Memory B cell (primary cell): ENCODE data around the gene PAXIP1.
"Not testable (repeated sequence)": the region's sequence is repeated elsewhere in the genome, so short reads cannot be mapped to it uniquely, and the experiment has no call there.

Experiments used
- ATAC-seq: fragments of 150-1000 bp; cut with Tn5 transposase; 2 replicates; pipeline ENCODE4 v1.10.0; 2021; ENCODE audit warnings: low read depth, mild to moderate bottlenecking, moderate library complexity
- DNase-seq, 2 donors: peaks; one replicate each; pipeline ENCODE4 v3.0.0; 2022; ENCODE audit warnings: low spot score in 2 of 2
- H3K27ac Mint-ChIP-seq: one replicate; pipeline ENCODE4 v1.8.0; 2022; ENCODE audit warnings: mild to moderate bottlenecking, moderate library complexity, mixed read lengths
- H3K27me3 Mint-ChIP-seq: one replicate; pipeline ENCODE4 v1.8.0; 2022; ENCODE audit warnings: mixed read lengths
- H3K36me3 Mint-ChIP-seq: one replicate; pipeline ENCODE4 v1.8.0; 2022; ENCODE audit warnings: mild to moderate bottlenecking, mixed read lengths
- H3K4me1 Mint-ChIP-seq: one replicate; pipeline ENCODE4 v1.8.0; 2022; ENCODE audit warnings: mixed read lengths
- H3K4me3 Mint-ChIP-seq: one replicate; pipeline ENCODE4 v1.8.0; 2022; ENCODE audit warnings: mild to moderate bottlenecking, moderate library complexity, mixed read lengths
- H3K9me3 Mint-ChIP-seq: one replicate; pipeline ENCODE4 v1.8.0; 2022; ENCODE audit warnings: mixed read lengths

Gene PAXIP1

GRCh38 chr7:154946166-154946565, 56.8 kb downstream of the PAXIP1 start:
- Mint-ChIP-seq H3K4me3 (no peak overlapping the region), H3K27ac (no peak overlapping the region), H3K4me1 (no peaks in the 10 kb centered on the region), H3K9me3 (no peaks in the 10 kb centered on the region), H3K27me3 (no peaks in the 10 kb centered on the region), H3K36me3 (peaks cover 14% of the 10 kb centered on the region)
- DNase-seq (no peak), ATAC-seq (no peak)

- Mint-ChIP-seq H3K9me3 (no peaks in the 10 kb centered on the region), H3K4me3 (no peak overlapping the region), H3K27ac (no peak overlapping the region), H3K4me1 (no peaks in the 10 kb centered on the region), H3K36me3 (peaks cover 13% of the 10 kb centered on the region), H3K27me3 (no peaks in the 10 kb centered on the region)
- no peak for ATAC-seq
- DNase-seq, result no peak
These were observed 59.0 kb downstream of the PAXIP1 start for GRCh38 chr7:154943906-154944305.

- DNase-seq (no peak), ATAC-seq (no peak)
- Mint-ChIP-seq H3K4me3 (no peak overlapping the region), H3K27me3 (no peaks in the 10 kb centered on the region), H3K9me3 (no peaks in the 10 kb centered on the region), H3K4me1 (peaks cover 6% of the 10 kb centered on the region), H3K27ac (no peak overlapping the region), H3K36me3 (peaks cover 12% of the 10 kb centered on the region)
These were observed 60.2 kb downstream of the PAXIP1 start for GRCh38 chr7:154942691-154943090.

GRCh38 chr7:154937837-154938236, 65.1 kb downstream of the PAXIP1 start:
- no peak for ATAC-seq
- peaks cover 8% of the 10 kb centered on the region for H3K4me1 Mint-ChIP-seq
- no peaks in the 10 kb centered on the region for H3K27me3 Mint-ChIP-seq
- peaks cover 27% of the 10 kb centered on the region for H3K36me3 Mint-ChIP-seq
- no peak overlapping the region for H3K27ac Mint-ChIP-seq
- no peak overlapping the region for H3K4me3 Mint-ChIP-seq
- DNase-seq, result no peak
- peaks cover 9% of the 10 kb centered on the region for H3K9me3 Mint-ChIP-seq

- not testable (repeated sequence) for DNase-seq, H3K4me3 Mint-ChIP-seq, ATAC-seq, H3K27me3 Mint-ChIP-seq, H3K9me3 Mint-ChIP-seq, H3K27ac Mint-ChIP-seq
- H3K4me1 Mint-ChIP-seq, result peaks cover 22% of the 10 kb centered on the region
- peaks cover 29% of the 10 kb centered on the region for H3K36me3 Mint-ChIP-seq
These were observed 68.5 kb downstream of the PAXIP1 start for GRCh38 chr7:154934353-154934952.

GRCh38 chr7:154931906-154932305, 71.0 kb downstream of the PAXIP1 start:
- H3K27me3 Mint-ChIP-seq, result no peaks in the 10 kb centered on the region
- H3K27ac Mint-ChIP-seq, result no peak overlapping the region
- no peak for DNase-seq
- H3K36me3 Mint-ChIP-seq, result peaks cover 29% of the 10 kb centered on the region
- H3K9me3 Mint-ChIP-seq, result peaks cover 9% of the 10 kb centered on the region
- ATAC-seq, result no peak
- no peak overlapping the region for H3K4me3 Mint-ChIP-seq
- H3K4me1 Mint-ChIP-seq, result peaks cover 21% of the 10 kb centered on the region

GRCh38 chr7:154929006-154929726, 73.8 kb downstream of the PAXIP1 start:
- Mint-ChIP-seq H3K4me3 (peak overlapping the region; percentile 95), H3K27ac (peak overlapping the region; percentile 99), H3K27me3 (no peaks in the 10 kb centered on the region), H3K4me1 (peaks cover 21% of the 10 kb centered on the region), H3K36me3 (peaks cover 16% of the 10 kb centered on the region), H3K9me3 (peaks cover 5% of the 10 kb centered on the region)
- no peak for ATAC-seq
- no peak for DNase-seq

- DNase-seq (peak; percentile 51 to 94), ATAC-seq (peak; percentile 81)
- Mint-ChIP-seq H3K9me3 (peaks cover 3% of the 10 kb centered on the region), H3K4me1 (peaks cover 21% of the 10 kb centered on the region), H3K36me3 (peaks cover 12% of the 10 kb centered on the region), H3K27ac (peak overlapping the region; percentile 99), H3K4me3 (peak overlapping the region; percentile 95), H3K27me3 (no peaks in the 10 kb centered on the region)
These were observed 74.6 kb downstream of the PAXIP1 start for GRCh38 chr7:154928136-154929005.

- Mint-ChIP-seq H3K27ac (peak overlapping the region; percentile 99), H3K4me3 (peak overlapping the region; percentile 95), H3K4me1 (peaks cover 21% of the 10 kb centered on the region), H3K9me3 (no peaks in the 10 kb centered on the region), H3K27me3 (no peaks in the 10 kb centered on the region), H3K36me3 (peaks cover 10% of the 10 kb centered on the region)
- peak; percentile 73 for DNase-seq
- ATAC-seq, result peak; percentile 63
These were observed 75.2 kb downstream of the PAXIP1 start for GRCh38 chr7:154927624-154928125.

GRCh38 chr7:154922472-154922871, 80.5 kb downstream of the PAXIP1 start:
- DNase-seq, H3K36me3 Mint-ChIP-seq, ATAC-seq, H3K4me3 Mint-ChIP-seq, H3K27ac Mint-ChIP-seq, H3K27me3 Mint-ChIP-seq, H3K9me3 Mint-ChIP-seq, H3K4me1 Mint-ChIP-seq: not testable (repeated sequence)

- no peak for ATAC-seq
- Mint-ChIP-seq H3K27me3 (peaks cover 3% of the 10 kb centered on the region), H3K36me3 (no peaks in the 10 kb centered on the region), H3K9me3 (no peaks in the 10 kb centered on the region), H3K27ac (no peak overlapping the region), H3K4me3 (no peak overlapping the region), H3K4me1 (peaks cover 2% of the 10 kb centered on the region)
- no peak for DNase-seq
These were observed 83.3 kb downstream of the PAXIP1 start for GRCh38 chr7:154919344-154920225.

GRCh38 chr7:154918741-154919140, 84.2 kb downstream of the PAXIP1 start:
- DNase-seq (no peak), ATAC-seq (no peak)
- Mint-ChIP-seq H3K36me3 (no peaks in the 10 kb centered on the region), H3K27me3 (peaks cover 6% of the 10 kb centered on the region), H3K4me3 (no peak overlapping the region), H3K27ac (no peak overlapping the region), H3K9me3 (no peaks in the 10 kb centered on the region), H3K4me1 (peaks cover 5% of the 10 kb centered on the region)

- peaks cover 6% of the 10 kb centered on the region for H3K27me3 Mint-ChIP-seq
- no peaks in the 10 kb centered on the region for H3K9me3 Mint-ChIP-seq
- no peak overlapping the region for H3K4me3 Mint-ChIP-seq
- DNase-seq (no peak), ATAC-seq (no peak)
- peaks cover 5% of the 10 kb centered on the region for H3K4me1 Mint-ChIP-seq
- H3K36me3 Mint-ChIP-seq, result no peaks in the 10 kb centered on the region
- no peak overlapping the region for H3K27ac Mint-ChIP-seq
These were observed 84.7 kb downstream of the PAXIP1 start for GRCh38 chr7:154918266-154918665.
